LNCAP (cell line): ENCODE data around the gene ERMAP.

Source experiments
- CTCF ChIP-seq: fragments of 450-650 bp; IDR thresholded peaks from 2 replicates; pipeline ENCODE4 v1.5.1; 2017; ENCODE audit warnings: mild to moderate bottlenecking

The ERMAP gene

GRCh38 chr1:42891465-42892138 is 74.7 kb downstream of the ERMAP start:
- no peak for TF ChIP-seq CTCF
